Activated CD8-positive, alpha-beta T cell treated with anti-CD3 and anti-CD28 coated beads for 36 hours (primary cell): ENCODE results near the gene SRP14. TPM values are rescaled to one million over a fixed set of nuclear protein-coding genes. Genes with fewer than 3 reads are reported as not detected.
"Not testable (repeated sequence)": the region's sequence is repeated elsewhere in the genome, so short reads cannot be mapped to it uniquely, and the experiment has no call there.

Experiments
- ATAC-seq: fragments of 200-7000 bp; cut with Tn5 transposase; one replicate; pipeline ENCODE4 v1.10.0; 2021; ENCODE audit warnings: mild to moderate bottlenecking, moderate library complexity
- CTCF ChIA-PET: fragments of 350-600 bp; sonication (Branson Sonifier 250); formaldehyde crosslinking; loops from one replicate; lab custom pipeline; 2021; ENCODE audit warnings: antibody characterized with exemption; lab: Charles Lee
- POLR2A ChIA-PET: fragments of 350-600 bp; sonication (Branson Sonifier 250); formaldehyde crosslinking; loops from one replicate; lab custom pipeline; 2021; ENCODE audit warnings: antibody characterized with exemption; lab: Charles Lee
- DNase-seq: peaks from one replicate; pipeline ENCODE4 v3.0.0-alpha.2; 2020
- H3K27ac Mint-ChIP-seq: one replicate; pipeline ENCODE4 v1.8.0; 2021; ENCODE audit warnings: mild to moderate bottlenecking, mixed read lengths
- H3K27me3 Mint-ChIP-seq: one replicate; pipeline ENCODE4 v1.8.0; 2021; ENCODE audit warnings: mixed read lengths
- H3K36me3 Mint-ChIP-seq: one replicate; pipeline ENCODE4 v1.8.0; 2021; ENCODE audit warnings: low read depth, mixed read lengths
- H3K4me1 Mint-ChIP-seq: one replicate; pipeline ENCODE4 v1.8.0; 2021; ENCODE audit warnings: low read depth, mixed read lengths
- H3K4me3 Mint-ChIP-seq: one replicate; pipeline ENCODE4 v1.8.0; 2021; ENCODE audit warnings: mild to moderate bottlenecking, moderate library complexity, mixed read lengths
- H3K9me3 Mint-ChIP-seq: one replicate; pipeline ENCODE4 v1.8.0; 2021; ENCODE audit warnings: mixed read lengths
- CTCF ChIP-seq: fragments of 200-600 bp; IDR thresholded peaks from one replicate; pipeline ENCODE4 v1.8.0; 2022; ENCODE audit warnings: antibody characterized with exemption, mild to moderate bottlenecking
- intact Hi-C: fragments of 100-400 bp; cut with micrococcal nuclease; formaldehyde crosslinking; loops from one replicate; pipeline ENCODE4 v1.10.0; 2022
- total RNA-seq, 2 experiments: library from RNA; stranded (reverse); gene quantifications; one replicate each; pipeline ENCODE4 v1.2.3, GENCODE V29; 2021

SRP14 gene
- total RNA-seq, 2 experiments from 2014 or later, result 147 to 152 TPM

- ChIA-PET POLR2A (interaction anchor here (0.8 to 1.0 kb wide), 2 partner anchors 8 to 11 kb away, joined by 3 read pairs; no protein-coding TSS in a partner anchor), CTCF (interaction anchor here (1.6 kb wide), 1 partner anchor 10 kb away, joined by 3 read pairs; no protein-coding TSS in a partner anchor)
- TF ChIP-seq CTCF, result no peak
- ATAC-seq (no peak), DNase-seq (peak; percentile 3)
- H3K9me3 Mint-ChIP-seq, result no peaks in the 10 kb centered on the region
- peaks cover 12% of the 10 kb centered on the region for H3K36me3 Mint-ChIP-seq
- H3K27me3 Mint-ChIP-seq, result no peaks in the 10 kb centered on the region
- H3K4me3 Mint-ChIP-seq, result no peak overlapping the region
- H3K4me1 Mint-ChIP-seq, result no peaks in the 10 kb centered on the region
- H3K27ac Mint-ChIP-seq, result no peak overlapping the region
- intact Hi-C loops, result no loop called here
Observed at GRCh38 chr15:40002295-40002694, 36.7 kb downstream of the SRP14 start.

- Mint-ChIP-seq H3K27me3 (no peaks in the 10 kb centered on the region), H3K9me3 (no peaks in the 10 kb centered on the region), H3K4me3 (no peak overlapping the region), H3K4me1 (no peaks in the 10 kb centered on the region), H3K36me3 (peaks cover 18% of the 10 kb centered on the region), H3K27ac (no peak overlapping the region)
- DNase-seq, result no peak
- ChIA-PET CTCF (interaction anchor here (0.7 kb wide), 1 partner anchor 212 kb away, joined by 3 read pairs; no protein-coding TSS in a partner anchor), POLR2A (interaction anchor here (0.6 kb wide), 1 partner anchor 229 kb away, joined by 4 read pairs; no protein-coding TSS in a partner anchor)
- TF ChIP-seq CTCF, result no peak
- ATAC-seq, result no peak
- intact Hi-C loops, result no loop called here
Observed at GRCh38 chr15:39999538-40000200, 39.3 kb downstream of the SRP14 start.

- Mint-ChIP-seq H3K27me3 (no peaks in the 10 kb centered on the region), H3K4me1 (no peaks in the 10 kb centered on the region), H3K27ac (no peak overlapping the region), H3K36me3 (peaks cover 15% of the 10 kb centered on the region), H3K4me3 (no peak overlapping the region), H3K9me3 (no peaks in the 10 kb centered on the region)
- ATAC-seq (no peak), DNase-seq (no peak)
- intact Hi-C loops, result no loop called here
- ChIA-PET POLR2A (interaction anchor here (0.6 kb wide), 1 partner anchor 230 kb away, joined by 4 read pairs; no protein-coding TSS in a partner anchor), CTCF (no interaction called here)
- no peak for TF ChIP-seq CTCF
Observed at GRCh38 chr15:39998511-39999077, 40.4 kb downstream of the SRP14 start.

GRCh38 chr15:39997639-39998038 lies 41.3 kb downstream of the SRP14 start:
- ATAC-seq, result no peak
- no peak for DNase-seq
- CTCF ChIA-PET, result no interaction called here
- Mint-ChIP-seq H3K4me1 (no peaks in the 10 kb centered on the region), H3K4me3 (no peak overlapping the region), H3K36me3 (peaks cover 13% of the 10 kb centered on the region), H3K27ac (no peak overlapping the region), H3K27me3 (no peaks in the 10 kb centered on the region), H3K9me3 (no peaks in the 10 kb centered on the region)
- POLR2A ChIA-PET, result no interaction called here
- intact Hi-C loops, result no loop called here
- TF ChIP-seq CTCF, result no peak

- DNase-seq, result no peak
- intact Hi-C loops, result no loop called here
- Mint-ChIP-seq H3K4me1 (no peaks in the 10 kb centered on the region), H3K36me3 (peaks cover 13% of the 10 kb centered on the region), H3K9me3 (no peaks in the 10 kb centered on the region), H3K27ac (no peak overlapping the region), H3K4me3 (no peak overlapping the region), H3K27me3 (no peaks in the 10 kb centered on the region)
- no peak for ATAC-seq
- CTCF ChIA-PET, result interaction anchor here (1.2 to 2.2 kb wide), 2 partner anchors 13 to 278 kb away, joined by 3 to 7 read pairs; no protein-coding TSS in a partner anchor
- TF ChIP-seq CTCF, result no peak
- POLR2A ChIA-PET, result no interaction called here
Observed at GRCh38 chr15:39997031-39997430, 42.0 kb downstream of the SRP14 start.

GRCh38 chr15:39996228-39996627 lies 42.8 kb downstream of the SRP14 start:
- H3K27ac Mint-ChIP-seq, DNase-seq, H3K4me1 Mint-ChIP-seq, ATAC-seq, H3K9me3 Mint-ChIP-seq, intact Hi-C loops, POLR2A ChIA-PET, H3K4me3 Mint-ChIP-seq, H3K27me3 Mint-ChIP-seq: not testable (repeated sequence)
- peaks cover 13% of the 10 kb centered on the region for H3K36me3 Mint-ChIP-seq
- CTCF ChIA-PET, result interaction anchor here (1.2 to 2.2 kb wide), 2 partner anchors 14 to 278 kb away, joined by 3 to 7 read pairs; no protein-coding TSS in a partner anchor

- DNase-seq, POLR2A ChIA-PET, intact Hi-C loops, H3K9me3 Mint-ChIP-seq, ATAC-seq, H3K4me1 Mint-ChIP-seq, H3K27me3 Mint-ChIP-seq, H3K27ac Mint-ChIP-seq, H3K4me3 Mint-ChIP-seq: not testable (repeated sequence)
- H3K36me3 Mint-ChIP-seq, result peaks cover 21% of the 10 kb centered on the region
- CTCF ChIA-PET, result interaction anchor here (1.4 kb wide), 1 partner anchor 10 kb away, joined by 3 read pairs; no protein-coding TSS in a partner anchor
Observed at GRCh38 chr15:39992953-39993352, 46.0 kb downstream of the SRP14 start.
